Measurements from ENCODE around the gene SPRR2D.
"Not testable (repeated sequence)": the region's sequence is repeated elsewhere in the genome, so short reads cannot be mapped to it uniquely, and the experiment has no call there.

Gene SPRR2D

DNA sequence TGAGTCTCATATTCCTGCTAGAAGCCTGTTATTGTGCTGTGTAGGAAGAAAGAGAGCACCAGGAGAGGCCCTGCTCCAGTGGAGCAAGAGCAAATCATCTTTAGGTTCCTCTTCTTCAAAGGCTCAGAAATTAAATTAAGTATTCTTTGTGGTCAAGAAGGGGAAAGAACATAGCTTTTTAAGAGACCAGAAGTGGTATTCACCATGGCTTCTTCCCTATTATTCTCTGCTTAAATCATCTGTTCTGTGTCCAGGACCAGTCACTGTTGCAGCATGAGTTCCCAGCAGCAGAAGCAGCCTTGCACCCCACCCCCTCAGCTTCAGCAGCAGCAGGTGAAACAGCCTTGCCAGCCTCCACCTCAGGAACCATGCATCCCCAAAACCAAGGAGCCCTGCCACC is 8.8 kb downstream of the SPRR2D start:
- no peak overlapping the region for H3K4me3 ChIP-seq (ENCODE audit: low read length)
- TF ChIP-seq, protein P1, sequence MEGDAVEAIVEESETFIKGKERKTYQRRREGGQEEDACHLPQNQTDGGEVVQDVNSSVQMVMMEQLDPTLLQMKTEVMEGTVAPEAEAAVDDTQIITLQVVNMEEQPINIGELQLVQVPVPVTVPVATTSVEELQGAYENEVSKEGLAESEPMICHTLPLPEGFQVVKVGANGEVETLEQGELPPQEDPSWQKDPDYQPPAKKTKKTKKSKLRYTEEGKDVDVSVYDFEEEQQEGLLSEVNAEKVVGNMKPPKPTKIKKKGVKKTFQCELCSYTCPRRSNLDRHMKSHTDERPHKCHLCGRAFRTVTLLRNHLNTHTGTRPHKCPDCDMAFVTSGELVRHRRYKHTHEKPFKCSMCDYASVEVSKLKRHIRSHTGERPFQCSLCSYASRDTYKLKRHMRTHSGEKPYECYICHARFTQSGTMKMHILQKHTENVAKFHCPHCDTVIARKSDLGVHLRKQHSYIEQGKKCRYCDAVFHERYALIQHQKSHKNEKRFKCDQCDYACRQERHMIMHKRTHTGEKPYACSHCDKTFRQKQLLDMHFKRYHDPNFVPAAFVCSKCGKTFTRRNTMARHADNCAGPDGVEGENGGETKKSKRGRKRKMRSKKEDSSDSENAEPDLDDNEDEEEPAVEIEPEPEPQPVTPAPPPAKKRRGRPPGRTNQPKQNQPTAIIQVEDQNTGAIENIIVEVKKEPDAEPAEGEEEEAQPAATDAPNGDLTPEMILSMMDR (conservative IDR thresholded peaks at IDR 0.05; ENCODE audit: low read length): no peak
- no peak for DNase-seq (ENCODE audit: low read depth)

DNA sequence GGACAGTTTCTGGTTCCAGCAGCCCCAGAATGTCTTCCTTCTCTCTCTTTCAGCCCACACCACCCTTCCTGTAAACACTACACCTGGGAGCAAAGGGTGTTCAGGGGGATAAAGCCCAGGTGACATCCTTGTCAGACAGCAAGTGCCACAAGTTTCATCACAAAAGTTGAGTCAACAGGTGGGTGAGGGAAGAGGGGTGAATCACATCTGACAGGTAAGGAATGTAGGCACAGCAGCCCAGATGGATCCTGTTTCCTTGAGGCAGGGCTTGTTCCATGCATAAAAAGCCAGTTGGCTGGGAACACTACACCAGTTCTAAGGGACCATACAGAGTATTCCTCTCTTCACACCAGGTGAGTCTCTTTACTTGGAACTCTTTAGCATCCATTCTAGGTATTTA is 10.0 kb downstream of the SPRR2D start, which contains the start of gene SPRR1B:
SPRR1B (plus strand) TSS at position 309 of the 400 bp plus-strand sequence. CDS start 1,143 bp downstream, outside the sequence.
- no peak for DNase-seq (ENCODE audit: low read depth)
- H3K4me3 ChIP-seq (ENCODE audit: low read length): no peak within 1 kb of the TSS
- TF ChIP-seq, protein P1 (conservative IDR thresholded peaks at IDR 0.05; ENCODE audit: low read length): no peak

DNA sequence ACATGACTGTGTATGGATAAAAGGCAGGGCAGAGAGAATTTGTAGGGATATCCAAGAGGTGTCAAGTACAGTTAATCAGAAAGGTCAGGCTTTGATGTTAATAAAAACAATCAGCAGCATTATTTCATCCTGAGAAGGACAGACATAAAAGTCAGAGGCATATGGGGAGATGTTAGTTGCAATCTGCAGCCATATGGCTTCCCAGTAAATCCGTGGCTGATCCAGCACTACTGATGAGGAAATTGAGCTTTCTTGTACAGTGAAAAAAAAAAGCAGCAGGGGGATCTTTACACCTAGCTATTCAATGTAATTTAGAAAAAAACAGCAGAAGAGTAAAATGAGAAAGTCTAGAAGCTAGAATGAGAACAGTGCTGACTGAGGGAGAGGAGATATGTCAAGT is 12.2 kb downstream of the SPRR2D start:
- DNase-seq (ENCODE audit: low read depth): no peak
- TF ChIP-seq, protein P1 (conservative IDR thresholded peaks at IDR 0.05; ENCODE audit: low read length): no peak
- no peak overlapping the region for H3K4me3 ChIP-seq (ENCODE audit: low read length)

DNA sequence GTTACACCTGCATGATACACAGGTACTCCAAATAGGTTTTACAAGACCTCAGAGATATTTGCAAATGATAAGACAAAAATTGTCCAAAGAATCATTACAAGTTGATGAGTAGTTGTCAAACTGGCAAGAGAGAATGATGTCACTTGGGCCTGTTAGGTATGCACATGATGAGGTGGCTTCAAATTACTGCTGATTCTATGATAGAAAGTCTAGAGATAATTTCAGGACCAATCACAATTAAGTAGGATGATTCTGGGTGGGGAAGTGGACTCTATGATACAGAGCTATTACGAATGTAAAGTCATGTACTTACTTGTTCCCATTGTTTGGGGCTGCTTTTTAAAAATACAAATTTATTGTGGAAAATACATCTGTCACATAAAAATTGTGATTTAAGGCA is 15.1 kb downstream of the SPRR2D start:
- TF ChIP-seq, protein P1 (conservative IDR thresholded peaks at IDR 0.05; ENCODE audit: low read length): no peak
- DNase-seq (ENCODE audit: low read depth): no peak
- H3K4me3 ChIP-seq (ENCODE audit: low read length): no peak overlapping the region

DNA sequence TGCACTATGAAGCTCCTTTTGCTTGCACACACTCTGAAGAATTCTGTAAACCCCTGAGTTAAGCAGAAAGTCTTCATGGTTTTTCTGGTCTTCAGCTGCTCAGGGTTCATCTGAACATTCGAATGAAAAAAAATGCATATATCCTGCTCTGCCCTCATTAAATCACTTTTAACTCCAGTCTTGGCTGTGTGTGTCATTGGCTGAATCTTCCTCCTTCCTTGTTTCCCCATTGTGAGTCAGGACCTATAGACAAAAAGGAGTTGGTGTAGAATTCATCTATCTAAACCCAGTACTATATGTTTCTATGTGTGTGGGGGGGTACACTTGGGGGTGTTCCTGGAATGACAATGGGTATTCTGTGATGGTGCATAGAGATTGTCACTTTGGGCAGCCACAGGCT is 16.5 kb downstream of the SPRR2D start:
- no peak overlapping the region for H3K4me3 ChIP-seq (ENCODE audit: low read length)
- TF ChIP-seq, protein P1 (conservative IDR thresholded peaks at IDR 0.05; ENCODE audit: low read length): no peak
- no peak for DNase-seq (ENCODE audit: low read depth)

DNA sequence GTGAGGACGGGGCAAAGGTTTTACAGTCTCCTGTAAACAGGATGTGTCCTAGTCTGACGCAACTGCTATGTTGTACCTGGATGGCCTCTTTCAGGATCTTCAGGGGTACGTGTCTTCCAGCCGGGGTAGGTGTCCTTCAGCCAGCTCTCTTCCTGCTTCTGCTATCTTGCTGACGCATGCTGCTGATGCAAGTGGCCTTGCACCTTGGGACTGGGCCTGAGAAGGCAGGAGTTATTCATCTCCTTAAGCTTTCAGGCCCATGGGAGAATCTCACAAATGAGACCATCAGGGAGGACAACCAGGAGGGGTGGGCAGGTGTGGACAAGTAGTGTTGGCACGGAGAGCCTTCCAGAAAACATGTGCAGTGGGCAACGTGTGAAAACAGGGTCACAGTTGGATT is 17.8 kb downstream of the SPRR2D start:
- DNase-seq (ENCODE audit: low read depth): no peak
- no peak overlapping the region for H3K4me3 ChIP-seq (ENCODE audit: low read length)
- TF ChIP-seq, protein P1 (conservative IDR thresholded peaks at IDR 0.05; ENCODE audit: low read length): no peak

DNA sequence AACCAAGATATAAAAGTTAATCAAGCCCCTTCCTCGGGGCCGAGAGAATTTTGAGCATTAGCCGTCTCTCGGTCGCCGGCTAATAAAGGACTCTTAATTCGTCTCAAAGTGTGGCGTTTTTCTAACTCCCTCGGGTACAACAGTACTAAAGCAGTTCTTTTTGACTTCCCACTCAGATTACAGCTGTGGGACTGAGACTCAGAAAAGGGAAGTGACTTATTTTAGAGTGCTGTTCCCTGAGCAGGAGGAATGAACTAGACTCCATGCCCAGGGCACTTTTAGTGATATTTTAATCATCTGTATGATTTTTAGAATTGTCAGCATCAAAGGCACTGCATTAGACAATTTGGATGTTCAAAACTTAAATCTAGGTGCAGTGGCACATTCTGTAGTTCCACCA is 18.6 kb downstream of the SPRR2D start:
- not testable (repeated sequence) for DNase-seq (ENCODE audit: low read depth); H3K4me3 ChIP-seq (ENCODE audit: low read length)

DNA sequence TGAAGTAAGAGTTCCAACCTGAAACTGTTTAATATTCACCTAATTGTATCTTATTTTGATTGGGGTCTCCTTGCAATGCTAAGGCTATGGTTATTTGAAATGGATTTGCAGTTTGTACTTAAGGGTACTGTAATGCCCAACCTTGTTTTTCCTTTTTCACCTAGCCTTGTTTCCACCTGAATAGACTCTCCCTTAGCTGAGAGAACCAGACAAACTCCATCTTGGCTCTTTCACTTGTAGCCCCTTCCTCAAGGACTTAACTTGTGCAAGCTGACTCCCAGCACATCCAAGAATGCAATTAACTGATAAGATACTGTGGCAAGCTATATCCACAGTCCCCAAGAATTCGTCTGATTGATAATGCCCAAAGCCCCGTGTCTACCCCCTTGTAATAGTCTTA is 19.1 kb downstream of the SPRR2D start:
- not testable (repeated sequence) for H3K4me3 ChIP-seq (ENCODE audit: low read length); DNase-seq (ENCODE audit: low read depth)

DNA sequence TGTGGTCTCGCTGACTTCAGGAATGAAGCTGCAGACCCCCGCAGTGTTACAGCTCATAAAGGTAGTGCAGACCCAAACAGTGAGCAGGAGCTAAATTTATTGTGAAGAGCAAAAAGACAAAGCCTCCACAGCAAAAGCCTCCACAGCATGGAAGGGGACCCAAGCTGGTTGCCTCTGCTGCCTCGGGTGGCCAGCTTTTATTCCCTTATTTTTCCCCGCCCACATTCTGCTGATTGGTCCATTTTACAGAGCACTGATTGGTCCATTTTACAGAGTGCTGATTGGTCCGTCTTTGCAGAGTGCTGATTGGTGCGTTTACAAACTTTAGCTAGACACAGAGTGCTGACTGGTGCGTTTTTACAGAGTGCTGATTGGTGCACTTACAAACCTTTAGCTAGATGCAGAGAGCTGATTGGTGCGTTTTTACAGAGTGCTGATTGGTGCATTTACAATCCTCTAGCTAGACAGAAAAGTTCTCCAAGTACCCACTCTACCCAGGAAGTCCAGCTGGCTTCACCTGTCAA is 29.6 kb downstream of the SPRR2D start:
- H3K4me3 ChIP-seq (ENCODE audit: low read length); DNase-seq (ENCODE audit: low read depth): not testable (repeated sequence)

All from AG10803 (cell line).